WTC11 (cell line): Measurements from ENCODE around the gene SH3GLB2.

Experiments
- NFYB ChIP-seq: sonication (generic); formaldehyde crosslinking; conservative IDR thresholded peaks from 2 replicates; pipeline ENCODE4 v1.8.0; 2022; ENCODE audit warnings: low read depth, missing genetic modification reagents
- ZNF263 ChIP-seq: sonication (generic); formaldehyde crosslinking; IDR thresholded peaks from 2 replicates; pipeline ENCODE4 v1.8.1; 2022; ENCODE audit warnings: low read depth, mild to moderate bottlenecking, moderate library complexity, missing genetic modification reagents

DNA sequence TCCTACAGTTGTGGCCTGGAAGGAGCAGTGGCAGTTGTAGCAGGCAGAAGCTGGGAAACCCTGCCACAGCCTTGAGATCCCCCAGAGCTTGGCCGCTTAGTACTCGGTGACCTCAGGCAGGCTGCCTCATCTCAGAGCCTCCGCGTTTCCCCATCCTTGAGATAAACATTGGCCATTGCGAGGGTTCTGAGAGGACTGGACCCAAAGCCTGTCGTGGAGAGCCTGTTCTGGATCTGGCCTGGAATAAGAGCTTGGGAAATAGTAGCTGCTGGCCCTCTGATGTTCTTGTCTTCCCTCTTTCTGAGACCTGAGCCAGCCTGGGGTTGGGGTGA is 9.6 kb upstream of the SH3GLB2 start:
- TF ChIP-seq NFYB (CRISPR knock-in tag) (no peak), ZNF263 (CRISPR knock-in tag) (no peak)
